Mammary epithelial cell (primary cell): ENCODE data around the gene FHOD1.

Experiments
- CTCF ChIP-seq, 2 donors: IDR thresholded peaks in 1 of 2; conservative IDR thresholded peaks in 1 of 2; 2 replicates each; pipeline ENCODE4 v1.5.1; 2011 to 2012; ENCODE audit warnings: inconsistent platforms in 2 of 2, low read length in 2 of 2, mild to moderate bottlenecking in 2 of 2, control low read depth in 1 of 2, low read depth in 1 of 2; ENCODE audit not compliant: insufficient read depth in 1 of 2; ENCODE audit errors: extremely low read depth in 1 of 2
- EZH2 ChIP-seq: IDR thresholded peaks from 2 replicates; pipeline ENCODE4 v1.6.1; 2012; ENCODE audit warnings: low read length, inconsistent platforms, borderline replicate concordance

GRCh38 chr16:67278773-67279295, 31.6 kb upstream of the FHOD1 start:
- TF ChIP-seq CTCF (conservative IDR thresholded peaks at IDR 0.05 in 1 of 2, IDR thresholded peaks at IDR 0.05 in 1 of 2; ENCODE audit: extremely low read depth in 1 of 2, insufficient read depth in 1 of 2, low read depth in 1 of 2, low read length in 2 of 2) (peak in 1 of 2 donors; percentile 30), EZH2 (no peak)
